Lower lobe of right lung (tissue), 2 donors: Measurements from ENCODE around the gene MIAT. TPM values are rescaled to one million over a fixed set of nuclear protein-coding genes. Genes with fewer than 3 reads are reported as not detected.

Source experiments
- ATAC-seq, 2 donors: fragments of 200-7000 bp; cut with Tn5 transposase; one replicate each; pipeline ENCODE4 v1.9.1; 2020 to 2022; ENCODE audit warnings: mild to moderate bottlenecking in 2 of 2, moderate library complexity in 2 of 2
- DNase-seq: peaks from one replicate; pipeline ENCODE4 v3.0.0-alpha.2; 2020
- H3K27ac ChIP-seq: fragments of 200-600 bp; one replicate; pipeline ENCODE4 v1.8.0; 2022
- H3K27me3 ChIP-seq: fragments of 200-600 bp; one replicate; pipeline ENCODE4 v1.8.0; 2022; ENCODE audit warnings: low read depth
- H3K36me3 ChIP-seq: fragments of 200-600 bp; one replicate; pipeline ENCODE4 v1.8.0; 2022; ENCODE audit warnings: mild to moderate bottlenecking
- H3K4me1 ChIP-seq: fragments of 200-600 bp; one replicate; pipeline ENCODE4 v1.8.0; 2022
- H3K4me3 ChIP-seq: fragments of 200-600 bp; one replicate; pipeline ENCODE4 v1.8.0; 2022; ENCODE audit warnings: mild to moderate bottlenecking
- H3K9me3 ChIP-seq: fragments of 200-600 bp; one replicate; pipeline ENCODE4 v1.8.0; 2022
- intact Hi-C: fragments of 100-400 bp; cut with DNase I; formaldehyde crosslinking; loops from one replicate; pipeline ENCODE4 v1.11.0; 2022
- total RNA-seq: library from RNA; stranded (reverse); fragmentation: NEBNext Ultra II Directional; extraction: Animal tissue kit (Norgen Biotek cat#: 25700); gene quantifications from one replicate; pipeline ENCODE4 v1.2.1, GENCODE V29; 2021
- TF ChIP-seq, protein P1 (sequence below): fragments of 200-600 bp; IDR thresholded peaks from one replicate; pipeline ENCODE4 v1.8.0; 2022; ENCODE audit warnings: antibody characterized with exemption, mild to moderate bottlenecking
- donor health status: DM: no; HTN: yes; CAD: no; lungs with severe emphysema.

MIAT gene
- total RNA-seq, 1 donor from 2014 or later = 6.8 TPM

GRCh38 chr22:26634189-26634588 is 23.2 kb upstream of the MIAT start:
- H3K36me3 ChIP-seq = no peaks in the 10 kb centered on the region
- no peak for ATAC-seq
- DNase-seq = no peak
- H3K27ac ChIP-seq = no peak overlapping the region
- intact Hi-C loops = no loop called here
- no peaks in the 10 kb centered on the region for H3K9me3 ChIP-seq
- TF ChIP-seq, protein P1, sequence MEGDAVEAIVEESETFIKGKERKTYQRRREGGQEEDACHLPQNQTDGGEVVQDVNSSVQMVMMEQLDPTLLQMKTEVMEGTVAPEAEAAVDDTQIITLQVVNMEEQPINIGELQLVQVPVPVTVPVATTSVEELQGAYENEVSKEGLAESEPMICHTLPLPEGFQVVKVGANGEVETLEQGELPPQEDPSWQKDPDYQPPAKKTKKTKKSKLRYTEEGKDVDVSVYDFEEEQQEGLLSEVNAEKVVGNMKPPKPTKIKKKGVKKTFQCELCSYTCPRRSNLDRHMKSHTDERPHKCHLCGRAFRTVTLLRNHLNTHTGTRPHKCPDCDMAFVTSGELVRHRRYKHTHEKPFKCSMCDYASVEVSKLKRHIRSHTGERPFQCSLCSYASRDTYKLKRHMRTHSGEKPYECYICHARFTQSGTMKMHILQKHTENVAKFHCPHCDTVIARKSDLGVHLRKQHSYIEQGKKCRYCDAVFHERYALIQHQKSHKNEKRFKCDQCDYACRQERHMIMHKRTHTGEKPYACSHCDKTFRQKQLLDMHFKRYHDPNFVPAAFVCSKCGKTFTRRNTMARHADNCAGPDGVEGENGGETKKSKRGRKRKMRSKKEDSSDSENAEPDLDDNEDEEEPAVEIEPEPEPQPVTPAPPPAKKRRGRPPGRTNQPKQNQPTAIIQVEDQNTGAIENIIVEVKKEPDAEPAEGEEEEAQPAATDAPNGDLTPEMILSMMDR = no peak
- peaks cover 4% of the 10 kb centered on the region for H3K27me3 ChIP-seq
- H3K4me3 ChIP-seq = no peak overlapping the region
- H3K4me1 ChIP-seq = no peaks in the 10 kb centered on the region

- no peaks in the 10 kb centered on the region for H3K4me1 ChIP-seq
- no peak for DNase-seq
- no peak overlapping the region for H3K4me3 ChIP-seq
- no peaks in the 10 kb centered on the region for H3K9me3 ChIP-seq
- TF ChIP-seq, protein P1 = no peak
- peaks cover 5% of the 10 kb centered on the region for H3K27me3 ChIP-seq
- H3K36me3 ChIP-seq = no peaks in the 10 kb centered on the region
- intact Hi-C loops = no loop called here
- no peak for ATAC-seq
- no peak overlapping the region for H3K27ac ChIP-seq
These were observed 22.3 kb upstream of the MIAT start for GRCh38 chr22:26635117-26635516.

DNA sequence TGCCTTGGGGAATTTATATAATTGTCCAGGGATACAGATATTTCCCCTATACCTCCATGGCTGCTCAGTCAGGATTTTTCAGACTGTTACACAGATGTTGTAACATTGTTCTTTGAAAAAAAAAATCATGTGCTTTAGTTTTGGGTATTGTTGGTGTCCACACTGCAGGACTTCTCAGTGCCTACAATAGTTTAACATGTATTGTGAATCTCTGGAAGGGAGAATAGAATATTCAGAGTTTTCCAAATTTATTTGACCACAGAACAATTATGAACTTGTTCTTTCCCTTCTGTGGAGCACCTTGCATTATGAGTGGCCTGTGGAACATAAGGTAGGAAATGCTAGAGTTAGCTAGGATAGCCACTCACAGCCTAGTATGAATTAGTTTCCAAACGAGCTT is 21.1 kb upstream of the MIAT start:
- Histone ChIP-seq H3K27ac (no peak overlapping the region), H3K36me3 (no peaks in the 10 kb centered on the region), H3K27me3 (peaks cover 9% of the 10 kb centered on the region), H3K4me1 (peaks cover 3% of the 10 kb centered on the region), H3K4me3 (no peak overlapping the region), H3K9me3 (no peaks in the 10 kb centered on the region)
- intact Hi-C loops = no loop called here
- DNase-seq = no peak
- ATAC-seq = no peak
- TF ChIP-seq, protein P1 = no peak

GRCh38 chr22:26642465-26643417 is 14.6 kb upstream of the MIAT start:
- peak; percentile 52 for DNase-seq
- H3K36me3 ChIP-seq = no peaks in the 10 kb centered on the region
- no peaks in the 10 kb centered on the region for H3K9me3 ChIP-seq
- peaks cover 9% of the 10 kb centered on the region for H3K27me3 ChIP-seq
- TF ChIP-seq, protein P1 = no peak
- intact Hi-C loops = no loop called here
- H3K27ac ChIP-seq = peak overlapping the region; percentile 74
- H3K4me3 ChIP-seq = no peak overlapping the region
- ATAC-seq = peak; percentile 34 to 38
- peaks cover 42% of the 10 kb centered on the region for H3K4me1 ChIP-seq

- no peak for ATAC-seq
- intact Hi-C loops = no loop called here
- H3K4me1 ChIP-seq = peaks cover 50% of the 10 kb centered on the region
These were observed 13.8 kb upstream of the MIAT start for GRCh38 chr22:26643418-26644100.

More at GRCh38 chr22:26643418-26644100, 13.8 kb upstream of the MIAT start:
- Histone ChIP-seq H3K36me3 (no peaks in the 10 kb centered on the region), H3K27ac (peak overlapping the region; percentile 74), H3K27me3 (peaks cover 12% of the 10 kb centered on the region), H3K4me3 (no peak overlapping the region), H3K9me3 (no peaks in the 10 kb centered on the region)
- TF ChIP-seq, protein P1 = no peak
- DNase-seq = no peak
